ENCODE data around the gene ARL6IP4. TPM values are rescaled to one million over a fixed set of nuclear protein-coding genes. Genes with fewer than 3 reads are reported as not detected.
"Not testable (repeated sequence)": the region's sequence is repeated elsewhere in the genome, so short reads cannot be mapped to it uniquely, and the experiment has no call there.

Gene ARL6IP4
- total RNA-seq, 1 donor from 2014 or later, result 160 TPM

DNA sequence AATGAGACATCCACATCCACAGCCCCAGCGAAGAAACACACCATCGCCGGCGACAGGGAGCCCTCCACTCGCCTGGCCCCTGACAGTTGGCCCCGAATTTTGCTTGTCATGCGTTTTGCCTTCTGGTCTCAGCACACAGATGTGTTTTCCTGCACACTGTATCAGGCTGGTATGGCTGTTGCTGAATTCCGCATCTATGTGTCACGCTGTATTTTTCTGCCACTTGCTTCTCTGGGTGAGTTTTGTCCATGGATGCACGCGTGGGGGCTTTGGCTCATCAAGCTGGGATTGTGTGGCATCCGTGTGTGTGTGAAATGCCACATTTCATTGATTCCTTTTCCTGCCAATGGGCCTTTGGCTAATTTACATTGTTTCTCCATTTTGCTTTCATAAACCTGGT, 26.5 kb downstream of the ARL6IP4 start:
- no peak for DNase-seq (ENCODE audit: low read depth in 2 of 2)

DNA sequence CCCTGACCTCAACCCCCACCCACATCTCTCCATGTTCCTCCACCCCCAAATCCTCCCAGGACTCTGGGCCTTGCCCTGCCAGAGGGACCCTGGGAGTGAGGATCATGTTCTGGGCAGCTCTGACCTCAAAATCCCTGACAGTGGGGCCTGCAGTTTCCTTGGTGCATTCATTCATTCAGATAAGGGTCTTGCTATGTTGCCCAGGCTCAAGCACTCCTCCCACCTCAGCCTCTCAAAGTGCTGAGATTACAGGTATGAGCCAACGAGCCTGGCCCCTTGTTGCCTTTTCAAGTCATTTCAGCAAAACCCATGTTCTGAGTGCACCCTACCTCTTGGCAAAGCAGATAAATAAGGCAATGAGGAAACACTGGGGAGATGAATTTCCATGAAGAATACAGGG, 29.6 kb downstream of the ARL6IP4 start:
- DNase-seq (ENCODE audit: low read depth in 2 of 2), result no peak

DNA sequence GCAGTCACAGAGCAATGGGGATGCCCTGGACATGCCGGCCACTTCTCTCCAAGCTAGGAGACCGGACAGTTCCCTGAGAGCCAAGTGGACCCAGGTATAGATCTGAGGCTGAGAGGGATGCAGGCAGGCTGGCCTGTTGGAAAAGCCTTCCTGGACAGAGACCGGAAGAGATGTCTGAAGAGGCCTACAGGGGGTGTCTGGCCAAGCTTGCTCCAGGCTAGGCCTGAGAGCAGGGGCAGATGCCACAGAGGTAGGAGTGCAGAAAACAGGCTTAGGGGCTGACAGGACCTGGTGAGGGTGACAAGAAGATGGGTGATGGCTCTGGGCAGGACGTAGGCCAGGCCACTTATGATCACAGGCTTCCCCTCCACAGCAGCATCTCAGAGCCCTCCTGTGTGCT, 30.2 kb downstream of the ARL6IP4 start:
- DNase-seq (ENCODE audit: low read depth in 2 of 2), result no peak

DNA sequence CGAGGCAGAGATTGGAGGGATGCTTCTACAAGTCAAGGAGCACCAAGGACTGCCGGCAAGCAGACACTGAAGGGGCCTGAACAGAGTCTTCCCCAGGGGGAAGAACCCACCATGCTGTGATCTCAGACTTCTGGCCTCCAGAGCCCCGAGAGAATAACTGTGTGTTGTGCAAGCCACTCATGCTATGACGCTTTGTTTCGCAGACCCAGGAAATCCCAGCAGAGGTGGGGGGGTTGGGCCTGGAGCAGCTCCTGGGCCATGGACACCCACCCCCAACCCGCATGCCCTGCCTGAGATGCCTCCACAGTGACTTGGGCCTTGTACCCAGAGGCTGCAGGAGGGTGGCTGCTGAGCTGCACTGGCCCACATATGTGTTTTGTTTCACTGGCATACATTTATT, 31.2 kb downstream of the ARL6IP4 start:
- DNase-seq (ENCODE audit: low read depth in 2 of 2), result no peak

DNA sequence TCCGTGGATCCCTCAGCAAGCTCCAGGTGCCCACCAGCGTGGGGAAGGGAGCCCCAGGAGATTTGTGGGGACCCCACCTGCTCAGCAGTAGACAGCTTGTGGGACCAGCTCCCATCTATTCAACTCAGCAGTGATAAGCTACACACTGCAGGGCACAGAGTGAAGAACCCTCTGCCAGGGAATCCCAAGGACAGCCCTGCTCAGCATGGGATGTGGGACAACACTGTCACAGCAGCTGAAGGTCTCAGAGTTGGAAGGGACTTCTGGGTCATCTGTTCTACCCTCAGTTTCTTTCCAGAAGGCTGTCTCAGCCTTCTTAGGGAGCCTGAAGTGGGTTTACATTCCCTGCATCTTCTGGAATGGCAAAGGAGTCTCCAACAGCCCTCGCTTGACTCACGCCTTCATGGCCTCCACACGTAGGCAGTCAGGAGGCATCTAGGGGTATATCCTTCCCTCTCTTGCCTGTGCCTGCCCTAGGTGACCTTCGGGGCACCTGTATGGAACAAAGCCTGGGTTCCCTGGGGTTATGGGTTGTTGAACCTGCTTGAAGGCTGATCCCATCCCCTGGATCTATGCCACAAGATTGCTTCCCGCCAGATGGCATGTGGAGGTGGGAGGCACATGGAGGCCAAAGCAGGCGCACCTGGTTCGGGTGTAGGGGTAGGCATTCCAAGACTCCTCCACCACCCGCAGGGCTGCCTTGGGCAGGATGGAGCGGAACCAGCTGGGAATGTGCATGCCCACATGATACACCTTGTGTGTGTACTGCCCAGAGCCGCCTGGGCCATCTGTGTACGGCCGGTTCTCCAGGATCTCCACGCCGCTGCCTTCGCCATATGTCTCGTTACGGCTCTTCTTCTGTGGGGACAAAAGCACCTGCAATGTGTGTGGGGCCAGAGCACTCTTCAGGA, 33.0 kb downstream of the ARL6IP4 start:
- DNase-seq (ENCODE audit: low read depth in 2 of 2), result no peak

DNA sequence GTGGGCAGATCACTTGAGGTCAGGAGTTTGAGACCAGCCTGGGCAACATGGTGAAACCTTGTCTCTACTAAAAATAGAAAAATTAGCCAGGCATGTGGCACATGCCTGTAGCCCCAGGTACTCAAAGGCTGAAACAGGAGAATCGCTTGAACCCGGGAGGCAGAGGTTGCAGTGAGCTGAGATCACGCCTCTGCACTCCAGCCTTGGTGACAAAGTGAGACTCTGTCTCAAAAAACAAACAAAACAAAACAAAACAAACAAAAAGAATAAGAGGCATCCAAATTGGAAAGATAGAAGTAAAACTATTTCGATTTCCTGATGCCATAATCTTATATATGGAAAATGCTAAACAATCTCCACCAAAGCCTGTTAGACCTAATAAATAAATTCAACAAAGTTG, 34.0 kb downstream of the ARL6IP4 start:
- not testable (repeated sequence) for DNase-seq (ENCODE audit: low read depth in 2 of 2)

DNA sequence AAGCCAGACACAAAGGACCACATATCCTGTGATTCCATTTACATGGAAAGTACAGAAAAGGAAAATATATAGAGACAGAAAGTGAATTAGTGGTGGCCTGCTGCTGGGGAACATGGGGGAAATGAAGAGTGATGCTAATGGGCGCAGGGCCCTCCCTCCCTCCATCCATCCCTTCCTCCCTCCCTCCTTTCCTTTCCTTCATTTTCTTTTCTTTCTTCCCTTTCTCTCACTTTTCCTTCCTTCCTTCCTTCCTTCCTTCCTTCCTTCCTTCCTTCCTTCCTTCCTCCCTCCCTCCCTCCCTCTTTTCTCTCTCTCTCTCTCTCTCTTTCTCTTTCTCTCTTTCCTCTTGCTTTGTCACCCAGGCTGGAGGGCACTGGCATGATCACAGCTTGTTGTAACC, 37.3 kb downstream of the ARL6IP4 start:
- DNase-seq (ENCODE audit: low read depth in 2 of 2), result no peak

DNA sequence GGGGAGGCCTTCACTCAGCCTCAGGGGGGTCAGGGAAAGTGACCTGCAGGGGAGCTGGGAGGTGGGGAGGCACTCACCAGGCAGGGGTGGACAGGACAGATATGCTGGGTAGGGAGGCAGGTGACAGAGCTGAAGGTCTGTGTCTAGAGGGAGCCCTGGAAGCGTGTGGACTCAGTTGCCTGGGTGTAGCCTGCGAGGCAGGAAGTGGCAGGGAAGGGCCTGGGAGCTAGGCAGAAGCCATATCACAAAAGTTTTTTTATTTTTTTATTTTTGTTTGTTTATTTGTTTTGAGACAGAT, 39.3 kb downstream of the ARL6IP4 start:
- DNase-seq (ENCODE audit: low read depth in 2 of 2), result no peak

DNA sequence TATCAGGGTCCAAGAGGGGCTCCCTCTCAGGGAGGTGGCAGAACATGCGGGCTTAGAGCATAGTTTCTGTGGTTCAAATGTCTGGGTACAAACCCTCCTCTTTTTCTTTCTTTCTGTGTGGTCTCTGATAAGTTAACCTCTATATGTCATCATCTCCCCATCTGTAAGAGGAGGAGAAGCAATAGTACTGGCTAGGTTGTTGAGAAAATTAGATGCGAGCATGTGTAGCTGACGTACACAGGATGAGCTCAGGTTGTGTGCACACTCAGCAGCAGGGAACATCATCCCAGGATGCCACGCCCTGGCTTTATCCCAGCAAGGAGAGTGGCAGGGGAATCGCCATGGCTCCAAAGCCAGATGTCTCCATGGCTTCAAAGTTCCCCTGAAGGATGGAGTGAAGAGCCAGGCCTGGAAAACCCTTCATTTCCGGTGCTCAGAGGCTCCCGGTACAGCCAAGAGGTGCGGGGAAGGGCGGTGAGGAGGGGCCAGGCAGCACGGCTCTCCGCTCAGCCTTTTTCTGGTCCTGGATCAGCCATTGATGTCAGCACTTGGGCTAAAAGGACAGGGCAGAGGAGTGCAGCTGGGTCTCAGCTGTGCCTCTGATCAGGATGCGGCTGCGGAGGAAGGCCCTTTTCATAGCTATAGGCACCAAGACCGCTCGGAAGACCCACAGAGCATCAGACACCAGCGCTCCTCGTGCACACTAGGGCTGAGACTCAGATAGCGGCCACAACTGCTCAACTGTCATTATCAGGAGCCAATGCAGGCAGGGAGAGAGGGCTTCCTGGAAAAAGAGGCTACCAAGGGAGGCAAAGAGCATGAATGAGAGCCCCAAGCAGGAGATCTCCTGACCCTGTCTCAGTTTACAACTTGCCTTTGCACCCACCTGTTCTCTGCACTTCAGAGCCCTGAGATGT, 41.5 kb downstream of the ARL6IP4 start:
- no peak for DNase-seq (ENCODE audit: low read depth in 2 of 2)

DNA sequence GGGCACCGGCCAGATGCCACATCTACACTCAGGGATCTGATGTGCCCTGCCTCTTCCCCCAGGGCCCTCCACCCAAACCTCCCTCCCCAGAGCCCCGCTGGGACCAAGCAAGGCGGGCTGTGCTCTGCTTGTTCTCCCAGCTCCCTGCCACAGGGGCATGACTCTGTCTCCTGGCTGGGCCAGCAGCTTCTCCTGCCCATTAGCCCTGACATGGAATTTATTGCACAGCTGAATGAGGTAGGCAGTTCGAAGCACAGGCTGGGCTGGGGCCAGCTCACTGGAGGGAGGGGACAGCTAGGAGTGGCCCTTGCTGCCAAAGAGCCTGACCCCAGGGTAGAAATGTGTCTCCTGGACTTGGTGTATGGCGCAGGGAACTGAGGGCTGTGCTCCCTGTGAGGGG, 42.4 kb downstream of the ARL6IP4 start:
- DNase-seq (ENCODE audit: low read depth in 2 of 2), result no peak

DNA sequence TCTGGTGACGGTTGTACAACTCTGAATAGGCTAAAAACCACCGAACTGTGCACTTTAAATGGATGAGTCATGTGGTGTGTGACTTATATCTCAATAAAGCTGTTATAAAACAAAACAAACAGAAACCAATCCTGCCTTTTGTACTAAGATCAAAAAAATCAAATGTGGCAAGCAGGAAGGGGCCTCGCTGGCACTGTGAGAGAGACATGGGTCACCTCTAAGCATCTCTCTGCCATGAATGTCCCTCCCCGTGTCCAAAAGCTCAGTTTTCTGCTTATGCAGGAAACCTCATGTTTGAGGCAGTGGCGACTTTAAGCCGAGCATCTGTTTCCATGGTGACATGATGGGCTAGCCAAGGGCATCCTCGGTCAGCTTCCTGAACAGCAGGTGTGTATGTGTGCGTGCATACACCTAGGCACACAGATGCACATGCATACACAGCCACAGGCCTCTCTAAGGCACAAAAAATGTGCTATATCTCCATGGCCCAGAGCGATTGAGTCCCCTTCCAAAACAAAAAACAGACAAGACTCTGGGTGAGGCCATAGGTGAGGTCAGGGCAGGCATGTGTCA, 44.4 kb downstream of the ARL6IP4 start:
- DNase-seq (ENCODE audit: low read depth in 2 of 2), result peak; percentile 39 to 41

DNA sequence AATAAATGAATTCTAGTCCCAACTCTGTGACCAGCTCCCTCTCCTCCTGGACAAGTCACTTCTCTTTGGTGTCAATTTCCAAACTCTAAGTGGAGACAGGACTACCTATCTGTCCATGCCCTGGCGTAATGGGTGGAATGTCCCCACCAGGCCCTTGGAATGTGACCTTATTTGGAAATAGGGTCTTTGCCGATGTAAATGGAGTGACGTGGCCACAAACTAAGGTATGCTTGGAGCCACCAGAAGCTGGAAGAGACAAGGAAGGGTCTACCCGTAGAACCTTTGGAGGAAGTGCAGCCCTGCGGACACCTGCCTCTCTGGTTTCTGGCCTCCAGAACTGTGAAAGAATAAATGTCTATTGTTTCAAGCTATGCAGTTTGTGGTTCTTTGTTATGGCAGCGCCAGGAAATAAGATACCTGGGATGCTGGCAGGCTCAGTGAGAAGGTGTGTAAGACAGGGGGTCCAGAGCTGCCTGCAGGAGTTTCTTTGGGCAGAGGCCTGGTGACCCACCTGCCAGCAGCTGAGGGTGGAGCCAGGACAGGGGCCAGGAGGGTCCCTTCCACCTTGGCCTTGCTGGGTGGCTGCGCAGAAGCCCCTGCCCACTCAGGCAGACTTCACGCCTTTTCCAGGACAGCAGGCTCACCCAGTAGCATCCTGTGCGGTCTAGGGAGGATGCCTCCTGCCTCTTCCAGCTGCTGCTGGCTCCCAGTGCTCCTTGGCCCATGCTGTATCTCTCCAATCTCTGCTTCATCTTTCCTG, 45.8 kb downstream of the ARL6IP4 start:
- no peak for DNase-seq (ENCODE audit: low read depth in 2 of 2)

DNA sequence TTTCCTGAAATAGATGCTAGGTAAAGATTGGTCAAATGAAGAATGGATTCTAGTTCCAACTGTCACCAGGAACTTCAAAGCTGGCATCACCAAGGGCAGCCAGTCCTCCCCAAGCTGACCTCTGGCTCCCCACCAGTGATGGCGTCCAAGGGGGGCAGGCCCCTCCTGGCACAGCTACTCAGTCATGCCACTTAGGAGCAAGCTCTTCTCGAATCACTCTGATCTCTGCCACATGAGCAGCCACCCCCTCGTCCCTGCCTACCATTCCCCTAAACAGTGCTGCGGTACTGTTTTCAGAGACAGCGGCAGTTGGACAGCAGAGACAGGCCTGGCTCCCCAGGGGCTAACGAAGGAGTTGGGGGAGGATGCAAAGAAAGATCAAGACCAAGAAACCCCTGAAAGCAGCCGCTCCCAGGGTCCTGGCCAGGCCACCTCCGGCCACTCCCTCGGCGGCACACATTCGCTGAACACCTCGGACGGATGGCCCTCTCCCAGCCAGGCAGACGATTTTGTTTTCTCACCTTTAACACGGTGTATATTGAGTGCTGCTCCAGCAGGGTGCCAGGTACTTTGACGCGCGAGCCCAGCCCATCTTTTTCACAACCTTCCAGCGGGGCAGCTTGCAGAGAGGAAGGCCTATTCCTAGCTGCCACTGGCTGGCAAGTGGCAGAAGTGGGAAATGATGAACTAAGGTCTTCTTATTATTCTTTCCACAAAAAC, 47.4 kb downstream of the ARL6IP4 start:
- no peak for DNase-seq (ENCODE audit: low read depth in 2 of 2)

DNA sequence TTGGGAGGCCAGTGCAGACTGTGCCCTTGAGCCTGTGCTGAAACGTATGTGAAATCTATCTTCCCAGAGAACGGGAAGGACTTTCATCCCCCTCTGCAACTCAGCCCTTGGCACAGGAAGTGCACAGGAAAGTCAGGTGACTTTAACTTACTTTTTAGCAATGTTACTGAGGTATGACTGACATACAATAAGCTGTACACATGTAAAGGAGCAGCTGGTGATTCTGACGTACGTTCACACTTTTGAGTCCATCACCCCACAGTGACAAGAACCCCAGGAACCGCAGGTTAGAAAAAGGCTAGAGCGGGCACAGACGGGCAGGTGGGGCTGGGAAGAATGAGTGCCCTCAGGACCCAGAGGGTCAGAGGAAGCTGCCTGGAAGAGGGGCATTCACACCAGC, 48.0 kb downstream of the ARL6IP4 start:
- DNase-seq (ENCODE audit: low read depth in 2 of 2), result no peak

DNA sequence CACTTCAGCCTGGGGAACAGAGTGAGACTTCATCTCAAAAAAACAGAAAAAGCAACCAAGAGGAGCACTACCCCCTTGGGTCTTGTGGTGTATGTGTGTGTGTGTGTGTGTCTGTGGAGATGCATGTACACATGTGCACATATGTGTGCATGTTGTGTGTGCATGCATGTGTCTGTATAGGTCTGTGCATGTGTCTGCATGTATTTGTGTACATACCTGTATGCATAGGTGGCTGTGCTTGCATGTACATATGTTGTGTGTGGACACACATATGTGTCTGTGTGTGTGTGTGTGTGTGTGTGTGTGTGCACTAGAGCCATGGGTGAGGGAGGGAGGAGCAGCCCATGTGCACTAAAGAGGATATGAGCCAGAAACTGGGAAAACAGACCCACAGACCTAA, 49.1 kb downstream of the ARL6IP4 start:
- DNase-seq (ENCODE audit: low read depth in 2 of 2), result no peak

DNA sequence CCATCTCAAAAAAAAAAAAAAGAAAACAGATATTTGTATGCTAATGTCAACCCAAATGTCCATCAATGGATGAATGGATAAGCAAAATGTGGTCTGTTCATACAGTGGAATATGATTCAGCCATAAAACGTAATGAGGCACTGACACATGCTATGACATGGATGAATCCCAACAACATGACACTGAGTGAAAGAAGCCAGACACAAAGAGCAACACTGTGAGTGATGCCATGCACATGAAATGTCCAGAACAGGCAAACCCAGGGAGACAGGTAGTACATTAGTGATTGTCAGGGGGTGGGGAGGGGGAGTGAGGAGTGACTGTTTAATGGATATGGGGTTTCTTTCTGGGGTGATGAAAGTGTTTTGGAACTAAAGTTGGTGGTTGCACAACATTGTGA, 50.2 kb downstream of the ARL6IP4 start:
- DNase-seq (ENCODE audit: low read depth in 2 of 2), result no peak

DNA sequence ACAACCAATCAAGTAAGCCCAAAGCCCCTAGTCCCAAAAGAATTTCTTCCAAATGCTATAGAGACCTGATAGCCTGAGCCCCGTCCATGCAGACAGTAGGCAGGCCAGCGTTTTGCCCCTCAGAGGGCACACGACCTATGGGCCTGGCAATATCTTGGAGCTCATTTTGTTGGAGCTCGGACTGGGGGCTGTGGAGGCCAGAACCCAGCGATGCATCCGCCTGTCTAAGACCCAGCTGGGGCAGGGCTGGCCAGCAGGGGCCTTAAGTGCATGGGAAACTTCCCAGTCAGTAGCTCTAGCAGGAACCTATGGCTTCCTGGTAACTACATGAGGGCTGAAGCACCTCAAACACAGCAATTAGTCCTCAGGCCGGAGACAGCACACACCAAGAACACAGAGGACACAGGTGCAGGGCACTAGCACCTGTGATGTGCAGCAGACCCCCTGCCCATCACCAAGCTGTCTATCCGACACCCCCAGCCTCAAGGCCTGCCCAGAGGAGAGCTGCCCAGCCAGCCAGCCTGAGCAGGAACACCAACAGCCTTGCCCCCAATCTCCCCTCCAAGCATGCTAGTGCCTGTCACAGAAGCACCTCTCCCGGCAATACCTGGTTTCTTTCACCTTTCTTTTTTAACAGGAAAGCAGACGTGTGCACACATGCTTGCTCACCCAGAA, 50.8 kb downstream of the ARL6IP4 start:
- DNase-seq (ENCODE audit: low read depth in 2 of 2), result no peak
